HG02938 (cell line): Measurements from ENCODE around the gene USP48.
"Not testable (repeated sequence)": the region's sequence is repeated elsewhere in the genome, so short reads cannot be mapped to it uniquely, and the experiment has no call there.

Source experiments
- ATAC-seq: cut with Tn5 transposase; IDR thresholded peaks from one replicate; pipeline ENCODE4 v1.9.1; 2021; ENCODE audit warnings: mild to moderate bottlenecking, moderate library complexity; ENCODE audit not compliant: unreplicated experiment

Gene USP48

GRCh38 chr1:21774835-21775549 lies 8.0 kb downstream of the USP48 start:
- ATAC-seq: no peak

DNA sequence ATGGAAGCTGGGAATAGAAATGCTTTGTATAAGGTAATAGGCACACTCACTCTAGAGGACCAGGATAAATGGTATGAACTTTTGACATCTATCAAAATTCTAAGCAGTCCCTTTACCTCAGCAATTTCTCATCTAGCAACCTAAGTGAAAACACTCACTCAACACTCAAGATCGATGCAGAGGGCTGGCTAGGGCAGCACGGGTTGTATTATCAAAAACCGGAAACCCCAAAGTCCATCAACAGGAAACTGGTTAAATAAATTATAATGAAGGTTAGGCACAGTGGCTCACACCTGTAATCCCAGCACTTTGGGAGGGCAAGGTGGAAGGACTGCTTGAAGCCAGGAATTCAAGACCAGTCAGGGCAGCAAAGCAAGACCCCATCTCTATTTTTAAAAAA lies 9.4 kb downstream of the USP48 start:
- ATAC-seq: no peak

GRCh38 chr1:21771672-21772071 lies 11.3 kb downstream of the USP48 start:
- not testable (repeated sequence) for ATAC-seq

- not testable (repeated sequence) for ATAC-seq
These were observed 12.3 kb downstream of the USP48 start for GRCh38 chr1:21770602-21771001.

DNA sequence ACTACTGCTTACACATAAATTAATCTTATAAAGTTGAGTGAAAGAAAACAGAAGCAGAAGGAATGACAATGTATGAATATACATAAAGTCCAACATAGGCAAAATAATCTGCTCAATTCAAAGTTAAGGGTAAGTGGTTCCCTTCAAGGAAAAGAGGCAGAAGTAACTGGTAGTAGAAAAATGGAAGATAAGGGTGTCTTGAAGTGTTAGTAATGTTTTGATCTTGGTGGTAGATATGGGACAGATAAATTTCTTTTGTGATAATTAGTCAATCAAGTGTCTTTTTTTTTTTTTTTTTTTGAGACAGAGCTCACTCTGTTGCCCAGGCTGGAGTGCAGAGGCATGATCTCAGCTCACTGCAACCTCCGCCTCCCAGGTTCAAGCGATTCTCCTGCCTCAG lies 12.7 kb downstream of the USP48 start:
- no peak for ATAC-seq

GRCh38 chr1:21767106-21767505 lies 15.8 kb downstream of the USP48 start:
- not testable (repeated sequence) for ATAC-seq

- ATAC-seq: no peak
These were observed 16.7 kb downstream of the USP48 start for GRCh38 chr1:21766210-21766609.

DNA sequence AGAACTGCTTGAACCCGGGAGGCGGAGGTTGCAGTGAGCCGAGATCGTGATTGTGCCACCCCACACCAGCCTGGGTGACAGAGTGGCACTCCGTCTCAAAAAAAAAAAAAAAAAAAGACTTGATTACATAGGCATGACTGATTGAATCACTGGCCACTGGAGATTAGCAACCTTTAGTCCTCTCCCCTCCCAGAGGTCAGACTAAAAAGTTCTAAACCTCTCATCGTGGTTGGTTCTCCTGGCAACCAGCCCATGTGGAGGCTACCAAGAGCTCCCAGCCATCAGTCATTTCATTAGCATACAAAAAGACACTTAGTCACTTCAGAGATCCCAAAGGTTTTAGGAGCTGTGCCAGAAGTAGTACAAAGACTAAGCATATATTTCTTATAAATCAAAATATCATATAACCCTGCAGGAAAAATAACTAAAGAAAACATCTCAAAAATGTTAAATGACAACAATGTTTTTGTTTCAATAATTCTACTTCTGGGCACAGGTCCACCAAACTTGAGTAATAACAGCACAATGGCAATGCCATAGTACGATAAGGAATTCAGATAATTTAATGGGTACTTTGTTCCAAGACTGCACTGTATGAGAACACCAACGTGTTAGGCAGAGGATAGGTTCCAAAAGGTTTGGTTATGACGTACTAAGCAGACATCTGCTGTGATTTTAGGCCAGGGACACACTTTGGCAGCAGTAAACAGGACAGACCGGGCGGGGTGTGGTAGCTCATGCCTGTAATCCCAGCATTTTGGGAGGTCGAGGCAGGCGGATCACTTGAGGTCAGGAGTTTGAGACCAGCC lies 18.1 kb downstream of the USP48 start:
- ATAC-seq: no peak

DNA sequence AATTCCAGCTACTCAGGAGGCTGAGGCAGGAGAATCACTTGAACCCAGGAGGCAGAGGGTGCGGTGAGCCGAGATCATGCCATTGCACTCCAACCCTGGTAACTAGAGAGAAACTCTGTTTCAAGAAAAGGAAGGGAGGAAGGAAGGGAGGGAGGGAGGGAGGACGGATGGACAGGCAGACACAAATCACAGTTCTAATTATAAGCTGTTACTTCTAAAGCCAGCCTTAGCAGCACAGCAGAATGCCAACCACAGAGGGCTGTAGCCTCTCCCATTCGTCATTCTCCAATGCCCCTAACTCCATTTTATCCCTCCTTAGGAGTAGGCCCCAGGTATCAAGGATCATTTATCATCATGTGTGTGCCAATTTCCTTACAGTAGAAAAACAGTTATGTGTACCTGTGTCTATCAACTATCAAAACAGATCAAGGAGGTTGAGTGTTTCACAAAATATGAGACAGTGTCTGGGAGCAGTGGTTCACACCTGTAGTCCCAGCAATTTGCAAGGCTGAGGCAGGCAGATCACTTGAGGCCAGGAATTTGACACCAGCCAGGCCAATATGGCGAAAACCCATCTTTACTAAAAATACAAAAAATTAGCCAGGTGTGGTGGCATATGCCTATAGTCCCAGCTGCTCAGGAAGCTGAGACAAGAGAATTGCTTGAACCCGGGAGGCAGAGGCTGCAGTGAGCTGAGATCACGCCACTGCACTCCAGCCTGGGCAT lies 19.1 kb downstream of the USP48 start:
- no peak for ATAC-seq

DNA sequence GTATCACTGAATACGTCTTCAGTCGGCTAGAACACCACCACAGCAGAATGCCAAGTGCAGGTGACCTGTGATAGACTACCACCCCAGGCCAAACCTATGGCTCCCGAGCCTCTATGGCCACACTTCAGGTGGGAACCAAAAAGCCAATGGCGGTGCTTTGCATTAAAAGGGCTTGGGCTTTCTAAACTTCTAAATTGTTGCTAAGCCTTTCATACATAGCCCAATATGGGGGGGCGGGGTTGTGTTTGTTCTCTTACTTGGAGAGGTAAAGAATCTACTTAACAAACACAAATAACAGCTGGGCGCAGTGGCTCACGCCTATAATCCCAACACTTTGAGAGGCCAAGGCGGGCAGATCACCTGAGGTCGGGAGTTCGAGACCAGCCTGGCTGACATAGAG lies 19.7 kb downstream of the USP48 start:
- ATAC-seq: no peak

DNA sequence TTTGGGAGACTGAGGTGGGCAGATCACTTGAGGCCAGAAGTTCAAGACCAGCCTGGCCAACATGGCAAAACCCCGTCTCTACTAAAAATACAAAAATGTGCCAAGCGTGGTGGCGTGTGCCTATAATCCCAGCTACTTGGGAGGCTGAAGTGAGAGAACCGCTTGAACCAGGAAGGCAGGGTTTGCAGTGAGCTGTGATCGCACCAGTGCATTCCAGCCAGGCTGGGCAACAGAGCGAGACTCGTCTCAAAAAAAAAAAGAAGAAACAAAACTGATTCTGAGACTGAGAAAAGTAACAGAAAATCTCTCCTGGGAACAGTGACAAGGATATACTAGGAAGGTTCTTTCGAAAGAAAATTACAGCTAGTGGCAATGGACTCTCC lies 20.9 kb downstream of the USP48 start:
- ATAC-seq: no peak

DNA sequence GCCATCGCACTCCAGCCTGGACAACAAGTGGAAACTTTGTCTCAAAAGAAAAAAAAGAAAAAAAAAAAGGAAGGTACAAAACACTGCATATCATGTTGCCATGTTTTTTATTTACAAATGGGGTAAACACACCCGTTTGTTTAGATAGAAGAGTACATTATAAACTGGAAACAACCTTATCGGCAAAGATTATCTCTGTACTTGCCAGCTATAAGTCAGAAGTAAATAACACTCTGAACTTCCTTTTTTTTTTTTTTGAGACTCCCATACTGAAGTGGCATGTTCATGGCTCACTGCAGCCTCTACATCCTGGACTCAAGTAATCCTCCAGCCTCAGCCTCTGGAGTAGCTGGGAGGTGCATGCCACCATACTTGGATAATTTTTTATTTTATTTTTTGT lies 21.9 kb downstream of the USP48 start:
- ATAC-seq: no peak

GRCh38 chr1:21759818-21760217 lies 23.1 kb downstream of the USP48 start:
- ATAC-seq: no peak

- ATAC-seq: no peak
These were observed 23.8 kb downstream of the USP48 start for GRCh38 chr1:21759182-21759581.

- ATAC-seq: no peak
These were observed 24.3 kb downstream of the USP48 start for GRCh38 chr1:21758614-21759013.

DNA sequence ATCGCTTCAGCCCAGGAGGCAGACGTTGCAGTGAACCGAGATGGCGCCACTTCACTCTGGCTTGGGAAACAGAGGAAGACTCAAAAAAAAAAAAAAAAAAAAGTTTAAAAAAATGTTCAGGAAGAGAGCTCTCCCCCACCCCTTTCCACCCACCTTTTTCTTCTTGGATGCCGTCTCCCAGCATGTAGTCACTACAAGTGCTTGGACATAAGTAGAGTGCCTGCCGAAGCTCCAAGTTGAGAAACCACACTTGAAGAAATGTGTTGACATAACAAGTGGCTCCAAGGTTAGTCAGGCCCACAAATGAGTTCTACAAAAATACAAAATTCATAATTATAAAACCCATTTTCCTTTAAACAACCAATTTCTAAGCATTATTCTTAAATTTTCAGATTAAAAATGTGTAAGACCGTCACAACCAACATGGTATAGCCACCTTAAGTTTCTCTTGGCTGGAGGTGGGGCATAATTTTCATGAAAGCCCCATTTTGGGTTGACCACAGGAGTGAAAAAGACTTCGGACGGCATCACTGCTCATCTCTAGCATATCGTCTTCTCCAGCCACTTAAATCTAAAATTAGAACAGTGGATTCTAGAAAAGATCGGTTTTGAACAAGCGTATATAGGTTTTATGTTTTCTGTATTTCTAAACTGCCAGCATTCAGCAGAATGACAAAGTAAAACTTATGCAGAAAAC lies 26.4 kb downstream of the USP48 start:
- no peak for ATAC-seq

- ATAC-seq: no peak
These were observed 27.9 kb downstream of the USP48 start for GRCh38 chr1:21755067-21755466.

DNA sequence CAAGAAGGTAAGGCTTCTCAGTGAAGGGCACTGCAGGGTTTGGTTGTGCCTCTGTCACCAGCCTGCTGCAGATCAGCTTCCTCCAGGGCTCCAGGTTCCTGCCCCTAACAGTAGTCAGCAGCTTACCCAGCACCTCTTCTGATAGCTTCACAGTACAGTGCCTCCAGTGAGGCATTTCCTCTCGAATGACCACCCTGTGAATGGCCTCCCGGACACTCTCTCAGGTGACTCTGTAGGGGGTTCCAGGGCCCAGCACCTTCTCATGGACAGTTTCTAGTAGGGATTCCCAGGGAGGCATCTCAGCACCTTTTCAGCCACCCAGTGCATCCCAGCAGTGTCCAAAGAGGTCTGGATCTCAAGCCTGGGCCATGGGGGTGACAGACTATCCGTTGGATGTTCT lies 28.4 kb downstream of the USP48 start:
- no peak for ATAC-seq

DNA sequence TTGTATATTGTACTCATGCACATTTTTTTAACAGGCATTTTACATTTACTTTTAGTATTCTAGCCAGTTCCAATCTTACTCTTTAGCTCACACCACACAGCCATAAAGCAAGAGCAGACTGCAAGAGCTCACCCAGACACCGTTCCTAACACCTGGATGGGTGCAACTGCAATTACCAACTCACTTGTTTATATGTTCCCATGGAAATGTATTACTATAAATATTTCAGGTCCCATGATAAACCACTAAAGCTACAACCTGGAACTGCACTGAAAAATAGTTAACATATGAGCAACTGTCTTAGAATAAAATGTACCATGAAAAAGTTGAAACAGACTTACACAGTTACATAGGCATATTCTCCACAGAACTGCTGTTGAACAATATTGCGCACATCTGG lies 30.8 kb downstream of the USP48 start:
- ATAC-seq: no peak

DNA sequence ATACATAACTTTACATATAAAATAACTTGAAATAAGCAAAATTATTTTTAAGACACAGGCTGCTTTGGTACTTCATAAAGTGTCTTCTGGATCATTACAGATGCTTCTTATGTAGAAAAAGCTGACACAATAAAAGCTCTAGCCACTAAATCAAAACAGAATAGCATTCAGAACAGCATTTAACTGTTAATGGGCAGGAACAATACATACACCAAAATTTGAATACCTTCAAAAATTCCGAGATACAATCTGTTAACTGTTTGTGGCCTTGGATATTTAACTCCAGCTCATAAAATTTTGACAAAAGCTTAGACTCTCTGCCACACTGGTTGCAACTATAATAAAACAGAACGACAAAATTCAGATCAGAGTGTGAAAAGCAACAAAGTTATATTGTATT lies 31.7 kb downstream of the USP48 start:
- no peak for ATAC-seq

DNA sequence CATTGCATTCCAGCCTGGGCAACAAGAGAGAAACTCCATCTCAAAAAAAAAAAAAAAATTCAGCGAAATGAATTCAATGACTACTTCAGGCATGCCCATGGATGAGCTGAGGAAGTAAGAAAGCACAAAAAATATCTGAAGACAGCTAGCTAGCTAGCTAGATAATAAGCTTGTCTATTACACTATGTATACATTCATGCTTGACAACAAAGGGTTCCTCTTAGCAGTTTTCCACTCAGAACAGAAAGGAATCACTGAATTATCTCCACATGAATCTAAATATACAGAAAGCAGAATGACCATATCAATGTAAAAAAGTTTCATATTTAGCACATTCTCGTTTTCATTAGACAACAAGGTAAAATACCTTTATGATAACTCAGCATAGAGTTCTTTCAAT lies 32.1 kb downstream of the USP48 start:
- ATAC-seq: no peak
